Skeletal muscle satellite cell (primary cell): ENCODE data around the gene TTC33.

Experiments
- H3K27me3 ChIP-seq: 2 replicates; pipeline ENCODE4 v1.7.0; 2013; ENCODE audit warnings: low read length; ENCODE audit not compliant: control insufficient read depth, insufficient read depth
- H3K36me3 ChIP-seq: 2 replicates; pipeline ENCODE4 v1.7.0; 2013; ENCODE audit warnings: mild to moderate bottlenecking, control low read depth, low read length; ENCODE audit not compliant: insufficient read depth
- H3K4me1 ChIP-seq: 2 replicates; pipeline ENCODE4 v1.7.0; 2013; ENCODE audit warnings: low read length; ENCODE audit not compliant: control insufficient read depth, insufficient read depth
- H3K4me2 ChIP-seq: 2 replicates; pipeline ENCODE4 v1.7.0; 2013; ENCODE audit warnings: mild to moderate bottlenecking, low read length
- H3K4me3 ChIP-seq: 2 replicates; pipeline ENCODE4 v1.7.0; 2013; ENCODE audit warnings: low read length
- H3K9ac ChIP-seq: 2 replicates; pipeline ENCODE4 v1.7.0; 2013; ENCODE audit warnings: mild to moderate bottlenecking, low read depth, low read length, moderate library complexity
- H3K9me3 ChIP-seq: replicated peaks from 2 replicates; pipeline ENCODE4 v1.7.0; 2013; ENCODE audit warnings: mild to moderate bottlenecking, control low read depth, low read length

The TTC33 gene

GRCh38 chr5:40631236-40631635 lies 124.5 kb downstream of the TTC33 start:
- peaks cover 9% of the 10 kb centered on the region for H3K4me1 ChIP-seq
- no peaks in the 10 kb centered on the region for H3K9me3 ChIP-seq
- no peaks in the 10 kb centered on the region for H3K36me3 ChIP-seq
- H3K4me2 ChIP-seq: no peak overlapping the region
- H3K9ac ChIP-seq: no peak overlapping the region
- H3K4me3 ChIP-seq: no peak overlapping the region
- no peaks in the 10 kb centered on the region for H3K27me3 ChIP-seq

GRCh38 chr5:40630126-40630525 lies 125.6 kb downstream of the TTC33 start:
- Histone ChIP-seq H3K9me3 (no peaks in the 10 kb centered on the region), H3K4me1 (peaks cover 9% of the 10 kb centered on the region), H3K4me3 (no peak overlapping the region), H3K36me3 (no peaks in the 10 kb centered on the region), H3K4me2 (no peak overlapping the region), H3K27me3 (no peaks in the 10 kb centered on the region), H3K9ac (no peak overlapping the region)

- H3K9me3 ChIP-seq: no peaks in the 10 kb centered on the region
- H3K4me2 ChIP-seq: no peak overlapping the region
- H3K27me3 ChIP-seq: no peaks in the 10 kb centered on the region
- H3K4me1 ChIP-seq: peaks cover 9% of the 10 kb centered on the region
- H3K36me3 ChIP-seq: no peaks in the 10 kb centered on the region
- no peak overlapping the region for H3K4me3 ChIP-seq
- no peak overlapping the region for H3K9ac ChIP-seq
Measured at GRCh38 chr5:40628407-40628806, 127.4 kb downstream of the TTC33 start.

GRCh38 chr5:40627706-40628105 lies 128.1 kb downstream of the TTC33 start:
- no peaks in the 10 kb centered on the region for H3K27me3 ChIP-seq
- no peak overlapping the region for H3K4me3 ChIP-seq
- peaks cover 9% of the 10 kb centered on the region for H3K4me1 ChIP-seq
- H3K36me3 ChIP-seq: no peaks in the 10 kb centered on the region
- H3K4me2 ChIP-seq: no peak overlapping the region
- no peaks in the 10 kb centered on the region for H3K9me3 ChIP-seq
- peak overlapping the region; percentile 15 for H3K9ac ChIP-seq

GRCh38 chr5:40626801-40627200 lies 129.0 kb downstream of the TTC33 start:
- Histone ChIP-seq H3K4me1 (peaks cover 9% of the 10 kb centered on the region), H3K4me2 (no peak overlapping the region), H3K9ac (no peak overlapping the region), H3K9me3 (no peaks in the 10 kb centered on the region), H3K36me3 (no peaks in the 10 kb centered on the region), H3K4me3 (no peak overlapping the region), H3K27me3 (no peaks in the 10 kb centered on the region)

GRCh38 chr5:40623480-40624420 lies 132.0 kb downstream of the TTC33 start:
- Histone ChIP-seq H3K4me2 (no peak overlapping the region), H3K27me3 (no peaks in the 10 kb centered on the region), H3K9me3 (no peaks in the 10 kb centered on the region), H3K36me3 (no peaks in the 10 kb centered on the region), H3K9ac (no peak overlapping the region), H3K4me3 (no peak overlapping the region), H3K4me1 (peaks cover 28% of the 10 kb centered on the region)

- Histone ChIP-seq H3K36me3 (no peaks in the 10 kb centered on the region), H3K4me1 (peaks cover 27% of the 10 kb centered on the region), H3K9ac (no peak overlapping the region), H3K9me3 (no peaks in the 10 kb centered on the region), H3K4me2 (no peak overlapping the region), H3K27me3 (no peaks in the 10 kb centered on the region), H3K4me3 (no peak overlapping the region)
Measured at GRCh38 chr5:40622463-40623252, 133.1 kb downstream of the TTC33 start.

GRCh38 chr5:40619421-40619820 lies 136.3 kb downstream of the TTC33 start:
- no peaks in the 10 kb centered on the region for H3K36me3 ChIP-seq
- H3K4me3 ChIP-seq: no peak overlapping the region
- H3K9ac ChIP-seq: no peak overlapping the region
- peaks cover 39% of the 10 kb centered on the region for H3K4me1 ChIP-seq
- H3K4me2 ChIP-seq: peak overlapping the region; percentile 58
- H3K27me3 ChIP-seq: no peaks in the 10 kb centered on the region
- H3K9me3 ChIP-seq: no peaks in the 10 kb centered on the region

- Histone ChIP-seq H3K4me1 (peaks cover 39% of the 10 kb centered on the region), H3K4me3 (peak overlapping the region; percentile 4), H3K36me3 (no peaks in the 10 kb centered on the region), H3K4me2 (peak overlapping the region; percentile 58), H3K27me3 (no peaks in the 10 kb centered on the region), H3K9me3 (no peaks in the 10 kb centered on the region), H3K9ac (no peak overlapping the region)
Measured at GRCh38 chr5:40618926-40619325, 136.8 kb downstream of the TTC33 start.

- no peaks in the 10 kb centered on the region for H3K27me3 ChIP-seq
- H3K4me2 ChIP-seq: no peak overlapping the region
- H3K9ac ChIP-seq: no peak overlapping the region
- H3K4me1 ChIP-seq: peaks cover 39% of the 10 kb centered on the region
- no peaks in the 10 kb centered on the region for H3K9me3 ChIP-seq
- H3K4me3 ChIP-seq: no peak overlapping the region
- H3K36me3 ChIP-seq: no peaks in the 10 kb centered on the region
Measured at GRCh38 chr5:40616781-40617180, 139.0 kb downstream of the TTC33 start.

- Histone ChIP-seq H3K4me3 (peak overlapping the region; percentile 51), H3K36me3 (no peaks in the 10 kb centered on the region), H3K9ac (no peak overlapping the region), H3K4me1 (peaks cover 39% of the 10 kb centered on the region), H3K4me2 (peak overlapping the region; percentile 69), H3K9me3 (no peaks in the 10 kb centered on the region), H3K27me3 (no peaks in the 10 kb centered on the region)
Measured at GRCh38 chr5:40615586-40616170, 140.1 kb downstream of the TTC33 start.
